Stimulated activated CD4-positive, alpha-beta T cell treated with anti-CD3 and anti-CD28 coated beads, Interleukin-15, amount 100 ng/mL, for 48 hours (primary cell): ENCODE results near the gene NUMA1.

Experiments
- DNase-seq, 2 donors: peaks; one replicate each; pipeline ENCODE4 v3.0.0-alpha.2; 2020; ENCODE audit warnings: low read depth in 2 of 2

The NUMA1 gene, protein sequence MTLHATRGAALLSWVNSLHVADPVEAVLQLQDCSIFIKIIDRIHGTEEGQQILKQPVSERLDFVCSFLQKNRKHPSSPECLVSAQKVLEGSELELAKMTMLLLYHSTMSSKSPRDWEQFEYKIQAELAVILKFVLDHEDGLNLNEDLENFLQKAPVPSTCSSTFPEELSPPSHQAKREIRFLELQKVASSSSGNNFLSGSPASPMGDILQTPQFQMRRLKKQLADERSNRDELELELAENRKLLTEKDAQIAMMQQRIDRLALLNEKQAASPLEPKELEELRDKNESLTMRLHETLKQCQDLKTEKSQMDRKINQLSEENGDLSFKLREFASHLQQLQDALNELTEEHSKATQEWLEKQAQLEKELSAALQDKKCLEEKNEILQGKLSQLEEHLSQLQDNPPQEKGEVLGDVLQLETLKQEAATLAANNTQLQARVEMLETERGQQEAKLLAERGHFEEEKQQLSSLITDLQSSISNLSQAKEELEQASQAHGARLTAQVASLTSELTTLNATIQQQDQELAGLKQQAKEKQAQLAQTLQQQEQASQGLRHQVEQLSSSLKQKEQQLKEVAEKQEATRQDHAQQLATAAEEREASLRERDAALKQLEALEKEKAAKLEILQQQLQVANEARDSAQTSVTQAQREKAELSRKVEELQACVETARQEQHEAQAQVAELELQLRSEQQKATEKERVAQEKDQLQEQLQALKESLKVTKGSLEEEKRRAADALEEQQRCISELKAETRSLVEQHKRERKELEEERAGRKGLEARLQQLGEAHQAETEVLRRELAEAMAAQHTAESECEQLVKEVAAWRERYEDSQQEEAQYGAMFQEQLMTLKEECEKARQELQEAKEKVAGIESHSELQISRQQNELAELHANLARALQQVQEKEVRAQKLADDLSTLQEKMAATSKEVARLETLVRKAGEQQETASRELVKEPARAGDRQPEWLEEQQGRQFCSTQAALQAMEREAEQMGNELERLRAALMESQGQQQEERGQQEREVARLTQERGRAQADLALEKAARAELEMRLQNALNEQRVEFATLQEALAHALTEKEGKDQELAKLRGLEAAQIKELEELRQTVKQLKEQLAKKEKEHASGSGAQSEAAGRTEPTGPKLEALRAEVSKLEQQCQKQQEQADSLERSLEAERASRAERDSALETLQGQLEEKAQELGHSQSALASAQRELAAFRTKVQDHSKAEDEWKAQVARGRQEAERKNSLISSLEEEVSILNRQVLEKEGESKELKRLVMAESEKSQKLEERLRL (N-terminal part only)

GRCh38 chr11:72080326-72081183 lies at the start of gene NUMA1, which contains the start of gene LRRC51:
TSS of gene NUMA1 (minus strand) at chr11:72080542. CDS start at chr11:72035943, 44,599 bp downstream.
TSS of gene LRRC51 (plus strand) at chr11:72080850. CDS start at chr11:72089084, 8,234 bp downstream.
- DNase-seq = peak; percentile 99

DNA sequence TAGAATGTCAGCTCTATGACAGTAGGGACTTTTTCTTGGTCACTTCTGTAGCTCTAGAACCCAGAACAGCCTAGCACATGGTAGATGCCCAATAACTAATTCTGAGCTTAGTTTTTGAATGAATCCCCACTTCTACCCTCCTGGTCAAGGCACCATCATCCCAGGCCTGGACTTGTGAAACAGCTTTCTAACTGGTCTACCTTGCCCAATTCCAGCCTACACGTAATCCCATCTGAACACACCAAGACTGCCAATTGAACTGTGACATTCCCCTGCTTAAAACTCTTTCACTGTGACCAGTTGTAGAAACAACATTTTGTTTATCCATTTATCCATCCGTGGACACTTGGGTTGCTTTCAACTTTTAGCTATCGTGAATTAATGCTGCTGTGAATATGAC lies 49.0 kb upstream of the NUMA1 start:
- DNase-seq = no peak

DNA sequence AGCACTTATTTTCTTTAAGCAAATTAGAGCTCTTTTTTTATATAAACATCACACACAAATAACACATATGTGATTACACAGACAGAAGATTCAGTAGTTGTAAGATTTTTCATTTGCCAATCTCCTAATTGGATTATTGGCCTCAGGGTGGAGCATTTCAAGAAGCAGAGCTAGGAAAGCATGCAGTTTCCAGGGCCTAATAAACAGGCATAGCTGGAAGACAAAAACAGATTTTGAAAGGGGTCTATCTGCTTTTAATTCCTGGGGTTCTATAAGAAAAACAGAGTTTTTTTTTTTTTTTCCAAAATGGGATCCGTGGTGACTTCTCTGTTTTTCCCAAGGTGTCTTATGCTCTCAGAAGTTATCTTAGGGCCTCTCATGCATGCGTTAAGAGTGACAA lies 47.6 kb upstream of the NUMA1 start:
- DNase-seq = no peak

DNA sequence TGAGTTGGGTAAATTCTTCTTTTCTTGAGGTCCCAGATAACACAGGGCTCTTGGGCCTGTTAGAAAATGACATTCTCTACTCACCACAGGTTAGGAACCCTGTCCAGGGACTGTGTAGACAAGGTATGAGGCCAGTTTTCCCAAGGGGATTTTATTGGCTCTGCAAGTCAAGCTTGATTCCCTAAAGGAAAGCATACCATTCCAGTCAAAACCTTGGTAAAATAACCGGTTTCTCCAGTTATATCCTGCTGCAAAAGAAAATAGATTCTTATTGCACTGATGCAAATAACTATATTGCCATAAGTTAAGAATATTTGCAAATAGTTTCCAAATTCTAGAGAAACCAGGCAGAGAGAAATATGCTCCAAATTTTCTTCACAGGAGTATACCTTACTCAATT lies 45.6 kb upstream of the NUMA1 start:
- no peak for DNase-seq

GRCh38 chr11:72124046-72124445 lies 43.7 kb upstream of the NUMA1 start:
- no peak for DNase-seq

GRCh38 chr11:72123117-72123653 lies 42.8 kb upstream of the NUMA1 start:
- DNase-seq = no peak

DNA sequence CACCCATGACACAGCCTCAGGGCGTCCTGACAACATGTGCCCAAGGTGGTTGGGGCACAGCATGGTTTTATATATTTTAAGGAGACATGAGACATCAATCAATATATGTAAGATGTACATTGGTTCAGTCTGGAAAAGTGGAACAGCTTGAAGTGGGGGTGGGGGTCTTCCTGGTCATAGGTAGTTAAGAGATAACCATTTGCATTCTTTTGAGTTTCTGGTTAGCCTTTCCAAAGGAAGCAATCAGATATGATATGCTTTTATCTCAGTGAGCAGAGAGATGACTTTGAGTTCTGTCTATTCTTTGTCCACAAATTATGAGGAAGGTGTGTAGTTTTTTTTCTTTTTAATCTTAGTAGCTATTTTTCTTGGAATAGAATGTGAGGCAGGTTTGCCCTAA lies 42.3 kb upstream of the NUMA1 start:
- DNase-seq = no peak

DNA sequence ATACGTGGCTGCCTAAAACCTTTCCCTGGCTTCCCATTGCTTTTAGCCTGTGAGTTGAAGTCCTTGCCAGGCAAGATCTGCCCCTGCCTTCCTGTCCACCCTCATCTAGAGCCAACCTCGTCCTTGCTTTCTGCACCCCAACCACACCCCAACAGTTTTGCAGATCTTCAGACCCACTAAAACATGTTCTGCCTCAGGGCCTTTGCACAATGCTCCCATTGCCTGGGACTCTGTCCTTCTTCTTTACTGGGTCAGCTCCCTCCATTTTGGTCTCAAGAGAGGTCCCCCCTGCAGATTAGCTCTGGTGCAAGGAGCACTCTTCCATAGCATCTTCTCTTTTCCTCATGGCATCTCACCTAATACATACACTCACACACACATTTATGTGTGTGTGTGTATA lies 40.6 kb upstream of the NUMA1 start:
- no peak for DNase-seq

DNA sequence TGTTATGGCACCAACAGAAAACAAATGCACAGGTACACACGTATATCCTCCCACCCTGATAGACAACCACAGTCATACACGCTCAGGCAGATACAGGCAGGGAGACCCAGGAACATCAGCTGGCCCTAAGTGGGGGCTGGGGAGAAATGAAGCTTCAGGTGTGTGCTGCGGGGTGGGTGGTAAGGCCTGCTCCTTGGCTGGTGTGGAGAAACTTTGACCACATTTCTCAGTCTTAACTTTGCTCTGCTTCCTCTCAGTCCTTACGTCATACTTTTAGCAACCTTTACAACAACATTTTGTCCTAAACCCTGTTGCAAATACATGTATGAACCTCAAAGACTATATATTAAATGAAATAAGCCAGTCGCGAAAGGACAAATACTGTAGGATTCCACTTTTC lies 38.9 kb upstream of the NUMA1 start:
- DNase-seq = no peak

DNA sequence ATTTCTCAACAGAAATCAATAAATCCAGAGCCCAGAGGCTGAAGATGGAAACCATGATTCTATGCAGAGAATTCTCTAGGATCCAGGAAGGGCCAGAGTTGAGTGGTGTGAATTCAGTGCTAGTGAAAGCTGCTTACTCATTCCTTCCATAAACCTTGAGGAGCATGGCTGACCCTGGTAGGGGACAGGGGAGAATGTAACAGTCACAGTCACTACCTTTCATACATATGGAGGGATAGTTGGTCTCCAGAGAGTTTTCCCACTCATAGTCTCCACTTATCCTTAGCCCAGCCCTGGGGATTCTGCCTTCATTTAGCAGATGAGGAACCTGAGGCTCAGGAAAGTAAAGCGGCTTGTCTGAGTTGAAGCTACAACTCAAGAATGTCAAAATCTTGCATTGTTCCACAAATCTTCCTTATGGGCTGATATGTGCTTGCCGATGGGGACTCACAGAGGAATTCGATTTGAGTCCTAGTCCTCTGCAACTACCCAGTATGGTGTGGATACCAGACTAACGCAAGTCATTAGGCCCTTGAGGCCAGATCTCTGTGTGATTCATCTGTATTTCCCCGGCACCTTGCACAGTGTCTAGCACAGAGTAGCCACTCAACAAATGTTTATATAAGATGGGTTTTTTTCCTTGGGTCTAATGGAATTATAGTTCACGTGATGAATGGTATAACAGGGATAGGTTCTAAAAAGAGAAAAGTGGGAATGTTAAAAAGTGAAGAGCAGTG lies 35.8 kb upstream of the NUMA1 start:
- no peak for DNase-seq

GRCh38 chr11:72114570-72114969 lies 34.2 kb upstream of the NUMA1 start:
- DNase-seq = no peak

DNA sequence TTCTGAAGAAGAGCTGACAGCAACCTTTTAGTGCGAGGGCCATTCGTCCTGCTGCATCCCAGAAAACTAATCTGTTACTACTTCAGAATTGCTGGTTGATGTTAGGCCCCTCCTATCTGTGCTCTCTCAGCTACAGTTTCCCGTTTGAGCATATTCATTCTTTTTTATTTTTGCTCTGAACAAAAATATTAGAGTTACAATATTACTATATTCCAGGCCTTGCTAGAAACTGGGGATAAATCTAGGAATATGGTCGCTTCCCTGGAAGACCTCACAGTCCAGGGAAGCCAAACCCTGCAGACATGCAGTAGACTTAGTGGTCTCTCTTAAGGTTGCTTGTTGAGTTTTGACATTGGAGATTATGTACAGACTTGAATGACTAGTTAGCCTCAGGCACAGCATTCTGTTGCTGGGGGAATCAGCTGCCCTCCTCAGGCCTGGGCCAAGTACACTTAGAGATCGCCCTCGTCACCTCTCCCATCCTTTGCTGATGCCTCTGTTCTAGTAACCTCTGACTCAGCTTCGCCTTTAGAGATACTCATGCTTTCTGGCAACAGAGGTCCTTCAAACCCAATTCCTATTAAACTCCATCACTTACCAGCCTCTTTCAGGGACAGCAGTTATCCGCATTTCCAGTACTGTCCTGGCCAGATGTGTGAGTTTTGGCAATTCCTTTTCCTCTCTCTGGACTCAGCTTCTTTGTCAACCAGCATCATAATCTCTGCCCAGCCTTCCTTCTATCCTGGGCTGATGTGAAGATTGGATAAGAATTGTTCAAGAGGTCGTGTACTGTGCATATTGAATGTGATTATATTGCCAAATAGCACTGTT lies 32.9 kb upstream of the NUMA1 start:
- DNase-seq = no peak

DNA sequence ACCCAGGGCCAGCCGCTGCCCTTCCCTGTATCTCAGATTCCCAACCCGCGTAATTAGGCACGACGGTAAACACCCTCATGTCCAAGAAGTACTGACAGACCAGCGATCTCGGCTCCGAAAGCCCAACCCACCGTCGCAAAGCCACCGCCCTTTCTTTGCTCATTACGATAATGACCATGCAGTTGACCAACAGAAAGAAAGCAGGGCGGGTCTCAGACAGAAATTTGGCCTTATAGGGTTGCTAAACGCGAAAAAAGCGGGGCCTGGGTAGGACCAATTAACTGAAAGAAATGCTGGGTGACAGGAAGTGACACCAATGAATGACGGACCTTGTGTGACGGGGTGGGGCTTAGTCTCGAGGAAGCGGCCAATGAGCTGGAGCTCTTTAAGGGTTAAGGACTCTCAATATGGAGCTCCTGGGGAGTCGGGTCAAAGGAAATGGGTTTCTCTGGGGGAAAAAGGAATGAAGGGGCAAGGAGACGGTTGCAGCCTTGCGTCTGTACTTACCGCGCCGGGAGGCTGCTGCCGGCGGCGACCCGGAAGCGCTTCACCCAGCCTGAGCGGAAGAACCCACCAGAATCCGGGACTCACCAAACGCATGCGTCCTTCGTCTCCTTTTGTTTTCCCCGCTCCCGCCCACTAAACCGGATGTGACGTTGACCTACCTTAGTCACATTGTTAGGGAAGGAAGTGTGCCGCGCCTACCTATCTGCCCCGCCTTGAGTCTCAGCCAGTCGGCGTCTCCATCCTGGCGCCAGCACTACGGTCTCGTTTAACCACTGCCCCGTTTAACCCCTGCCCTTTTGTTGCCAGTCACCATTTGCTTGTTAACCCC lies 32.0 kb upstream of the NUMA1 start, which contains the start of gene ANAPC15:
ANAPC15 (minus strand) TSS at position 553 of the 835 bp plus-strand sequence. CDS start 1,419 bp downstream, outside the sequence.
- peak; percentile 99 for DNase-seq

DNA sequence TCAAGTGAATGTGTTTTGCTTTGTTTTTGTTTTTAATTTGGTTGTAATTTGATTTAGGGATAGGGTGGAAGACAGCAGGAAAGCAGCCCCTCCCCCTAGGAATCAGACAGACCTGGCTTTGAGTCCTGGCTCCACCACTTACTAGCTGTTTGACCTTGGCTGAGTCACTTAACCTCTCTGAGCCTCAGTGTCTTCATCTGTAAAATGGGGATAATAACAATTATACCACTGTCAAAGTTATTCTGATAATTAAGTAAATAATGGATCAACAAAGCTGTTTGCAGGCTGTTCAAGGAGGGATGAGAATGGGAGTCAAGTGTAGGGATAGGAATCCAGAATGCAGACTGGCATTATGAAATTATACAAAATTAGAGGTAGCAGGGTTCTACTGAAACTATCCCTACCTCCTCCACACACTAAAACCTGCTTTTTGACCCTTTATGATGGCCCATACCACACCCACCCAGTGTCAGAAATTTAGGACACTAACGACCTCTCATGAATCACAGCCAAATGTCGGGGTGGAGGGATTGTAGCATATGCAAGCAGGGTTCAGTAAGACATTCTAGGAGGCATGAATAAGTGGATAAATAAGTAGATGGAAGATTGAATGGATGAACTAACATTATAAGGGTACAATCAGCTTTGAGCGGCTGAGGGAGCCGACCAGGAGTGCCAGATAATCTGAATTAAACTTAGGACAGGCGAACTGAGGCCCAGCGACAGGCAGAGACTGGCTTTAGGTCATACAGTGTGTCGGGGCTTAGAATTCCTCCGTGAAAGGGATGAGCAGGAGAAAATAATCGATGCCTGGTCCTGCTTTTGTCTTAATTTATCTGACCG lies 31.2 kb upstream of the NUMA1 start:
- DNase-seq = no peak

DNA sequence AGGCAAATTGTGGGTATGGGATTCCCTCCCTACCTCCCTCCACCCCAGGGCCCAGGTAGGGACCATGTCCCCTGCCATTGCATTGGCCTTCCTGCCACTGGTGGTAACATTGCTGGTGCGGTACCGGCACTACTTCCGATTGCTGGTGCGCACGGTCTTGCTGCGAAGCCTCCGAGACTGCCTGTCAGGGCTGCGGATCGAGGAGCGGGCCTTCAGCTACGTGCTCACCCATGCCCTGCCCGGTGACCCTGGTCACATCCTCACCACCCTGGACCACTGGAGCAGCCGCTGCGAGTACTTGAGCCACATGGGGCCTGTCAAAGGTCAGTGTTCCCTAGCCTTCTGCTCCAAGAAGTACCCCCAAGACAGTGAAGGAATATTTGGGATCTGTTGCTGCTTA lies 25.5 kb upstream of the NUMA1 start, which contains the start of gene TOMT:
TOMT (plus strand) TSS at position 37 of the 400 bp plus-strand sequence; CDS start at position 65, 28 bp downstream.
- no peak for DNase-seq

DNA sequence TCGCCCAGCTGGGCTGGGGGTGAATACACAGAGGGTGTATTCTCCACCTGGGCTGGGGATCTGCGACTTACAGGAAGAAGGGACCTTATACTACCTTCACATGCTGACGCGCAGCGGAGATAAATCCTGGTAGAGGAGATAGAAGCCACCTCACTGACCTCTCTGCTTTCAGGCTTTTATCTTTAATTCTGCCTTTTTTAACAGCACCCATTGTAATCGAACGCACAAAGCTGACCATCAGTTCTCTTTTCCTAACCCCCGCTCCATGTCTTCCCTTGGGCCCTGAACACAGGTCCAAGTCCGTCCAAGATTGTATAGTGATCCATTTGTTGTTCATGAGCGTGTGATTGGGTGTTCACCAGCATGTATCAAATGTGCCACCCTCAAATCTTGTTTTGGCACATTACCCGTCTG lies 23.4 kb upstream of the NUMA1 start:
- DNase-seq = no peak
